Measurements from ENCODE around the gene MAP4K4.

MAP4K4 gene

DNA sequence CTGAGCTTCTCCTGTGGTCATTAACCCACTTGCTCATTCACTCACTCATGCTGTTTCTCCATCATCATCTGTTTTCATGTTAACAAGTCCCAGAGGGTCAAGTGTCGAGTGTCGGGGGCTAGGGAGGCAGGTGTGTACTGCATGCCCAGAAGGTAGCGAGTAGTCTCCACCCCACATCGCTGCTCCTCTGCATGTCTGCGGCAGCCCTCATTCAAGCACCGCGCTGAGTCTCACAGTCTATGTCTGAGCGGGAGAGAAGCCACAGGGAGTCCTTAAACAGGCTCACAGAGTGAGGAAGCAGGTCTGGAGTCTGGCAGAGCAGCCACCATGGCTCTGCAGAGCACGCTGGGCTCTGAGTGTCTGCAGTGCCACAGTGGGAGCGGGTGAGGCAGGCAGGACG lies 172.9 kb downstream of the MAP4K4 start:
- H3K4me3 ChIP-seq (ENCODE audit: low read depth, low read length): no peak overlapping the region
- no peak for DNase-seq (ENCODE audit: low read depth)
- TF ChIP-seq CTCF (IDR thresholded peaks at IDR 0.05; ENCODE audit: low read depth, low read length, missing control alignments): no peak
- in situ Hi-C loops (cut with HindIII; ENCODE audit: low sequenced_read_pairs): no loop called here

GRCh38 chr2:101871480-101871879 lies 174.0 kb downstream of the MAP4K4 start:
- in situ Hi-C loops (cut with HindIII; ENCODE audit: low sequenced_read_pairs): no loop called here
- DNase-seq (ENCODE audit: low read depth): no peak
- H3K4me3 ChIP-seq (ENCODE audit: low read depth, low read length): no peak overlapping the region
- TF ChIP-seq CTCF (IDR thresholded peaks at IDR 0.05; ENCODE audit: low read depth, low read length, missing control alignments): no peak

DNA sequence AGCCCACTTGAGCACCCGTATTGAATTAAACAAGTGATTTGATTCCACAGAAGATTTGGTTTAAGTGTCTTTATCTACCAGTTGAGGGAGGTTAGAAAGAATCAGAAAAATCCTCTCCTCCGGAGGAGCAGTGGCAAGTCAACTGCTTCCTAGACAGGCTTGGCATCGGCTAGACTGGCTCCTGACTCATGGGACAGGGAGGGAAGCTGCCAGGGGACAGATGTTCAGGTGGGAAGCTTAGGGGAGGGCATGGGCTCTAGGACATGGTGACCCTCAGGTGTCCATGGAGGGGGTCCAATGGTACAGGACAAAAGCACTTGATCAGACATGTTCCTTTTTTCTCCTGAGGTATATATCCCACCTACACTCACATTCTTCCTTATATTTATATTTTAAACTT lies 175.0 kb downstream of the MAP4K4 start:
- no peak overlapping the region for H3K4me3 ChIP-seq (ENCODE audit: low read depth, low read length)
- in situ Hi-C loops (cut with HindIII; ENCODE audit: low sequenced_read_pairs): no loop called here
- TF ChIP-seq CTCF (IDR thresholded peaks at IDR 0.05; ENCODE audit: low read depth, low read length, missing control alignments): no peak
- no peak for DNase-seq (ENCODE audit: low read depth)

GRCh38 chr2:101873543-101873942 lies 176.0 kb downstream of the MAP4K4 start:
- no peak overlapping the region for H3K4me3 ChIP-seq (ENCODE audit: low read depth, low read length)
- no peak for DNase-seq (ENCODE audit: low read depth)
- peak; percentile 21 for TF ChIP-seq CTCF (IDR thresholded peaks at IDR 0.05; ENCODE audit: low read depth, low read length, missing control alignments)
- in situ Hi-C loops (cut with HindIII; ENCODE audit: low sequenced_read_pairs): no loop called here

- no peak overlapping the region for H3K4me3 ChIP-seq (ENCODE audit: low read depth, low read length)
- TF ChIP-seq CTCF (IDR thresholded peaks at IDR 0.05; ENCODE audit: low read depth, low read length, missing control alignments): no peak
- in situ Hi-C loops (cut with HindIII; ENCODE audit: low sequenced_read_pairs): no loop called here
- DNase-seq (ENCODE audit: low read depth): no peak
Measured at GRCh38 chr2:101874069-101874468, 176.6 kb downstream of the MAP4K4 start.

- in situ Hi-C loops (cut with HindIII; ENCODE audit: low sequenced_read_pairs): no loop called here
- no peak for TF ChIP-seq CTCF (IDR thresholded peaks at IDR 0.05; ENCODE audit: low read depth, low read length, missing control alignments)
- H3K4me3 ChIP-seq (ENCODE audit: low read depth, low read length): no peak overlapping the region
- DNase-seq (ENCODE audit: low read depth): no peak
Measured at GRCh38 chr2:101879466-101879865, 182.0 kb downstream of the MAP4K4 start.

- no peak overlapping the region for H3K4me3 ChIP-seq (ENCODE audit: low read depth, low read length)
- DNase-seq (ENCODE audit: low read depth): no peak
- in situ Hi-C loops (cut with HindIII; ENCODE audit: low sequenced_read_pairs): no loop called here
- TF ChIP-seq CTCF (IDR thresholded peaks at IDR 0.05; ENCODE audit: low read depth, low read length, missing control alignments): no peak
Measured at GRCh38 chr2:101881131-101881530, 183.6 kb downstream of the MAP4K4 start.

Measured in astrocyte of the cerebellum (primary cell).